Esophagus squamous epithelium (tissue), 4 donors: ENCODE data around the gene DTX1.

Experiments used
- CTCF ChIP-seq, 6 experiments: fragments of 450-650 bp in 4 of 6; fragments of 200-600 bp in 2 of 6; sonication (generic) in 2 of 6; IDR thresholded peaks; one replicate each; pipeline ENCODE4 v1.5.1; 2016 to 2019; ENCODE audit warnings: antibody characterized with exemption in 6 of 6, mild to moderate bottlenecking in 4 of 6, moderate library complexity in 4 of 6
- POLR2A ChIP-seq, 4 donors: fragments of 450-650 bp; IDR thresholded peaks; one replicate each; pipeline ENCODE4 v1.6.1; 2017; ENCODE audit warnings: antibody characterized with exemption in 4 of 4, mild to moderate bottlenecking in 4 of 4, moderate library complexity in 3 of 4

- no peak for TF ChIP-seq CTCF (IDR thresholded peaks at IDR 0.05)
- no peak for TF ChIP-seq POLR2A (IDR thresholded peaks at IDR 0.05)
Observed at GRCh38 chr12:113133036-113133435, 76.5 kb downstream of the DTX1 start.
